Tibial nerve (tissue), 4 donors: Measurements from ENCODE around the gene DHRS11. TPM values are rescaled to one million over a fixed set of nuclear protein-coding genes. Genes with fewer than 3 reads are reported as not detected.

Experiments
- DNase-seq, 2 donors: peaks; one replicate each; pipeline ENCODE4 v3.0.0-alpha.2; 2019; ENCODE audit warnings: low spot score in 2 of 2
- H3K27ac ChIP-seq, 4 donors: fragments of 200-600 bp; sonication (generic) in 3 of 4; one replicate each; pipeline ENCODE4 v1.5.1; 2017 to 2019; ENCODE audit warnings: mild to moderate bottlenecking in 1 of 4
- H3K27me3 ChIP-seq, 2 donors: fragments of 200-600 bp; sonication (generic) in 1 of 2; one replicate each; pipeline versions ENCODE4 v1.5.1 to v1.6.0; 2017 to 2019
- H3K36me3 ChIP-seq, 3 donors: fragments of 200-600 bp; sonication (generic); one replicate each; pipeline ENCODE4 v1.5.1; 2018 to 2019
- H3K4me1 ChIP-seq, 4 donors: fragments of 200-600 bp; sonication (generic) in 3 of 4; one replicate each; pipeline ENCODE4 v1.5.1; 2017 to 2019
- H3K4me3 ChIP-seq, 4 donors: fragments of 200-600 bp; sonication (generic) in 3 of 4; one replicate each; pipeline ENCODE4 v1.5.1; 2017 to 2019; ENCODE audit warnings: mild to moderate bottlenecking in 1 of 4, moderate library complexity in 1 of 4
- H3K9me3 ChIP-seq, 4 donors: fragments of 200-600 bp; sonication (generic) in 3 of 4; one replicate each; pipeline ENCODE4 v1.5.1; 2017 to 2019
- CTCF ChIP-seq, 5 experiments: fragments of 200-600 bp in 3 of 5; fragments of 450-650 bp in 2 of 5; sonication (generic) in 3 of 5; IDR thresholded peaks; one replicate each; pipeline ENCODE4 v1.5.1; 2016 to 2019; ENCODE audit warnings: antibody characterized with exemption in 5 of 5, mild to moderate bottlenecking in 3 of 5, moderate library complexity in 2 of 5
- EP300 ChIP-seq, 2 donors: sonication (generic); formaldehyde crosslinking; IDR thresholded peaks; one replicate each; pipeline ENCODE4 v1.6.1; 2017; ENCODE audit warnings: antibody characterized with exemption in 2 of 2, mild to moderate bottlenecking in 1 of 2
- POLR2A ChIP-seq, 2 donors: fragments of 450-650 bp; IDR thresholded peaks; one replicate each; pipeline ENCODE4 v1.6.1; 2017; ENCODE audit warnings: antibody characterized with exemption in 2 of 2, mild to moderate bottlenecking in 2 of 2, moderate library complexity in 2 of 2
- WGBS, 2 donors: methylation state at CpG; one replicate each; pipeline ENCODE4 v1.1.5; 2018; 5-methylcytosine and 5-hydroxymethylcytosine counted together
- total RNA-seq, 4 donors: library from RNA; depleted of rRNA; stranded (reverse); fragments of >200 nt; gene quantifications; one replicate each; pipeline ENCODE4 v1.1.0, GENCODE V29; 2016

Gene DHRS11
- total RNA-seq, 4 donors from 2014 or later = 0.78 to 14.7 (median 6.9) TPM

- no peaks in the 10 kb centered on the region for H3K27me3 ChIP-seq
- WGBS, 2 donors = 85 to 91% methylated on average over 7 of the region's 7 CpGs
Measured at GRCh38 chr17:36609498-36609862, 17.8 kb downstream of the DHRS11 start.

GRCh38 chr17:36610474-36610873 lies 18.8 kb downstream of the DHRS11 start:
- no peak overlapping the region for H3K27ac ChIP-seq
- no peaks in the 10 kb centered on the region for H3K9me3 ChIP-seq
- no peaks in the 10 kb centered on the region for H3K27me3 ChIP-seq
- DNase-seq = no peak
- no peak for TF ChIP-seq POLR2A (IDR thresholded peaks at IDR 0.05)
- TF ChIP-seq EP300 (IDR thresholded peaks at IDR 0.05) = no peak
- no peak for TF ChIP-seq CTCF (IDR thresholded peaks at IDR 0.05)
- WGBS, 2 donors = 75 to 82% methylated on average over 6 of the region's 6 CpGs
- H3K4me1 ChIP-seq = peaks cover 0 to 6% (median 0%) of the 10 kb centered on the region in 4 donors
- no peak overlapping the region for H3K4me3 ChIP-seq
- peaks cover 0 to 9% (median 0%) of the 10 kb centered on the region in 3 donors for H3K36me3 ChIP-seq

More at GRCh38 chr17:36609498-36609862, 17.8 kb downstream of the DHRS11 start:
- DNase-seq = no peak
- TF ChIP-seq POLR2A (IDR thresholded peaks at IDR 0.05) = no peak
- TF ChIP-seq CTCF (IDR thresholded peaks at IDR 0.05) = no peak
- TF ChIP-seq EP300 (IDR thresholded peaks at IDR 0.05) = no peak
- Histone ChIP-seq H3K36me3 (peaks cover 0 to 9% (median 0%) of the 10 kb centered on the region in 3 donors), H3K4me3 (no peak overlapping the region), H3K4me1 (peaks cover 0 to 6% (median 0%) of the 10 kb centered on the region in 4 donors), H3K9me3 (no peaks in the 10 kb centered on the region), H3K27ac (no peak overlapping the region)

GRCh38 chr17:36611345-36612072 lies 19.8 kb downstream of the DHRS11 start:
- Histone ChIP-seq H3K4me3 (no peak overlapping the region), H3K4me1 (peaks cover 0 to 6% (median 0%) of the 10 kb centered on the region in 4 donors), H3K27ac (no peak overlapping the region), H3K9me3 (no peaks in the 10 kb centered on the region), H3K27me3 (no peaks in the 10 kb centered on the region), H3K36me3 (peaks cover 0 to 9% (median 0%) of the 10 kb centered on the region in 3 donors)
- TF ChIP-seq EP300 (IDR thresholded peaks at IDR 0.05) (no peak), CTCF (IDR thresholded peaks at IDR 0.05) (no peak), POLR2A (IDR thresholded peaks at IDR 0.05) (no peak)
- WGBS, 2 donors = 69 to 77% methylated on average over 9 of the region's 9 CpGs
- no peak for DNase-seq

GRCh38 chr17:36612323-36612722 lies 20.6 kb downstream of the DHRS11 start:
- no peaks in the 10 kb centered on the region for H3K9me3 ChIP-seq
- H3K4me3 ChIP-seq = no peak overlapping the region
- no peak for DNase-seq
- 71 to 78% methylated on average over 3 of the region's 3 CpGs for WGBS, 2 donors
- H3K36me3 ChIP-seq = peaks cover 0 to 9% (median 0%) of the 10 kb centered on the region in 3 donors
- TF ChIP-seq EP300 (IDR thresholded peaks at IDR 0.05) (no peak), CTCF (IDR thresholded peaks at IDR 0.05) (no peak), POLR2A (IDR thresholded peaks at IDR 0.05) (no peak)
- peaks cover 0 to 6% (median 0%) of the 10 kb centered on the region in 4 donors for H3K4me1 ChIP-seq
- no peaks in the 10 kb centered on the region for H3K27me3 ChIP-seq
- no peak overlapping the region for H3K27ac ChIP-seq

- H3K4me1 ChIP-seq = peaks cover 0 to 6% (median 0%) of the 10 kb centered on the region in 4 donors
- H3K9me3 ChIP-seq = no peaks in the 10 kb centered on the region
- WGBS, 2 donors = 41 to 65% methylated on average over 4 of the region's 4 CpGs
- no peak for DNase-seq
- TF ChIP-seq EP300 (IDR thresholded peaks at IDR 0.05) = no peak
- no peak for TF ChIP-seq CTCF (IDR thresholded peaks at IDR 0.05)
- TF ChIP-seq POLR2A (IDR thresholded peaks at IDR 0.05) = no peak
- no peak overlapping the region for H3K4me3 ChIP-seq
- H3K27ac ChIP-seq = no peak overlapping the region
- H3K27me3 ChIP-seq = no peaks in the 10 kb centered on the region
- H3K36me3 ChIP-seq = peaks cover 0 to 4% (median 0%) of the 10 kb centered on the region in 3 donors
Measured at GRCh38 chr17:36613155-36613554, 21.5 kb downstream of the DHRS11 start.
